GM12878 (cell line): ENCODE measurements around the gene RNF11. TPM values are rescaled to one million over a fixed set of nuclear protein-coding genes. Genes with fewer than 3 reads are reported as not detected.

Experiments used
- ATAC-seq: fragments of 200-7000 bp; cut with Tn5 transposase; 3 replicates; pipeline ENCODE4 v1.9.1; 2020; ENCODE audit warnings: mild to moderate bottlenecking, moderate library complexity
- BruUV-seq: library from RNA; stranded (reverse); fragments of 400-500 nt; replicated peaks from 2 replicates; lab custom pipeline; 2021; lab: Mats Ljungman, UMichigan
- CTCF ChIA-PET: fragments of 300-600 bp; sonication (Branson Sonifier 250); formaldehyde crosslinking; extraction: SDS; loops from one replicate; lab custom pipeline; 2021; ENCODE audit warnings: inconsistent platforms; lab: Yijun Ruan, JAX
- POLR2A ChIA-PET: fragments of 350-600 bp; formaldehyde crosslinking; extraction: SDS; loops from one replicate; lab custom pipeline; 2021; ENCODE audit warnings: inconsistent platforms; lab: Charles Lee
- RAD21 ChIA-PET: fragments of 300-600 bp; sonication (Branson Sonifier 250); formaldehyde crosslinking; loops from one replicate; lab custom pipeline; 2023; ENCODE audit warnings: antibody characterized with exemption; ENCODE audit not compliant: unreplicated experiment; lab: Charles Lee
- SMC1A ChIA-PET: fragments of 300-600 bp; sonication (Branson Sonifier 250); formaldehyde crosslinking; loops from one replicate; lab custom pipeline; 2023; ENCODE audit not compliant: unreplicated experiment, uncharacterized antibody; lab: Charles Lee
- DNase-seq: peaks from one replicate; pipeline ENCODE4 v3.0.0-alpha.2; 2011; ENCODE audit warnings: low read depth, low spot score
- FAIRE-seq: peaks from 3 replicates; lab custom pipeline; 2011; peaks lifted over from hg19 to GRCh38; lab: Jason Lieb, UNC
- H2AFZ ChIP-seq: 2 replicates; pipeline ENCODE4 v1.6.0; 2011; ENCODE audit warnings: low read depth, low read length, control low read depth; ENCODE audit not compliant: control insufficient read depth
- H3K27ac ChIP-seq: 2 replicates; pipeline ENCODE4 v1.5.1; 2011; ENCODE audit warnings: control low read depth; ENCODE audit not compliant: control insufficient read depth, insufficient read depth
- H3K27me3 ChIP-seq, 2 experiments: replicated peaks in 1 of 2; 2 replicates each; pipeline versions ENCODE4 v1.6.0 to v1.6.1; 2011; ENCODE audit warnings: low read length in 1 of 2; ENCODE audit not compliant: control insufficient read depth in 2 of 2, insufficient read depth in 2 of 2
- H3K36me3 ChIP-seq, 2 experiments: 2 replicates each; pipeline ENCODE4 v1.5.1; 2011; ENCODE audit warnings: low read length in 1 of 2; ENCODE audit not compliant: control insufficient read depth in 2 of 2, insufficient read depth in 2 of 2
- H3K4me1 ChIP-seq: 2 replicates; pipeline ENCODE4 v1.6.1; 2011; ENCODE audit warnings: mild to moderate bottlenecking, low read length, moderate library complexity, mixed read lengths; ENCODE audit not compliant: control insufficient read depth, insufficient read depth
- H3K4me2 ChIP-seq: 2 replicates; pipeline ENCODE4 v1.6.0; 2011; ENCODE audit warnings: control low read depth; ENCODE audit not compliant: control insufficient read depth, insufficient read depth
- H3K4me3 ChIP-seq: fragments of 200-600 bp; sonication (generic); 2 replicates; pipeline ENCODE4 v1.5.1; 2016
- H3K79me2 ChIP-seq: 2 replicates; pipeline ENCODE4 v1.6.0; 2011; ENCODE audit warnings: low read length; ENCODE audit not compliant: control insufficient read depth, insufficient read depth
- H3K9ac ChIP-seq: 2 replicates; pipeline ENCODE4 v1.8.0; 2011; ENCODE audit warnings: low read length, control low read depth, mixed read lengths; ENCODE audit not compliant: control insufficient read depth, insufficient read depth
- H3K9me3 ChIP-seq: replicated peaks from 3 replicates; pipeline ENCODE4 v1.5.1; 2011; ENCODE audit warnings: mild to moderate bottlenecking, low read length; ENCODE audit not compliant: control insufficient read depth, insufficient read depth
- H4K20me1 ChIP-seq: 2 replicates; pipeline ENCODE4 v1.6.0; 2011; ENCODE audit not compliant: control insufficient read depth, insufficient read depth
- CBX3 ChIP-seq: fragments of 200-600 bp; sonication (generic); IDR thresholded peaks from 2 replicates; pipeline ENCODE4 v1.6.1; 2016; ENCODE audit warnings: low read depth, borderline replicate concordance
- CHD4 ChIP-seq: fragments of 200-600 bp; sonication (generic); IDR thresholded peaks from 2 replicates; pipeline ENCODE4 v1.6.1; 2016; ENCODE audit warnings: mild to moderate bottlenecking
- HCFC1 ChIP-seq: fragments of 150-350 bp; IDR thresholded peaks from 2 replicates; pipeline ENCODE4 v1.6.1; 2014; ENCODE audit warnings: low read length
- MYB ChIP-seq: fragments of 150-350 bp; IDR thresholded peaks from 2 replicates; pipeline ENCODE4 v1.6.1; 2014; ENCODE audit warnings: mild to moderate bottlenecking, low read depth, low read length, borderline replicate concordance
- STAT1 ChIP-seq: fragments of 450-650 bp; conservative IDR thresholded peaks from 2 replicates; pipeline ENCODE4 v1.6.1; 2014; ENCODE audit warnings: antibody characterized with exemption, mild to moderate bottlenecking
- ZNF217 ChIP-seq: fragments of 450-650 bp; IDR thresholded peaks from 2 replicates; pipeline ENCODE4 v1.6.1; 2017; ENCODE audit warnings: antibody characterized with exemption, mild to moderate bottlenecking
- ZSCAN29 ChIP-seq: fragments of 450-650 bp; IDR thresholded peaks from 2 replicates; pipeline ENCODE4 v1.6.1; 2017; ENCODE audit warnings: mild to moderate bottlenecking, moderate library complexity
- WGBS: methylation state at CpG from one replicate; pipeline ENCODE4 v1.1.6; 2016; ENCODE audit warnings: low lambda C conversion rate; ENCODE audit not compliant: insufficient replicate concordance, insufficient coverage; ENCODE audit errors: missing lambda C conversion rate; 5-methylcytosine and 5-hydroxymethylcytosine counted together
- in situ Hi-C: fragments of 300-500 bp; cut with MboI; formaldehyde crosslinking; loops from 9 replicates; pipeline ENCODE4 v1.14.3; 2018; ENCODE audit warnings: mixed read lengths
- intact Hi-C: fragments of 100-400 bp; cut with micrococcal nuclease; formaldehyde crosslinking; loops from one replicate; pipeline ENCODE4 v1.14.2; 2022; ENCODE audit not compliant: unreplicated experiment
- polyA plus RNA-seq, 11 experiments: library from polyadenylated mRNA; depleted of rRNA in 4 of 11; unstranded in 6 of 11; stranded (reverse) in 5 of 11; fragments of >200 nt; fragmentation: Nextera tagmentation in 4 of 11; fragmentation: Illumina TruSeq in 1 of 11; extraction: Ambion mirVana in 4 of 11; extraction: Trizol in 1 of 11; gene quantifications; 1 replicate in 1 of 11; 2 replicates in 10 of 11; pipeline versions ENCODE4 v1.2.1 to v1.2.3, GENCODE V29; 2011 to 2016; ENCODE audit warnings: inconsistent platforms in 2 of 11, missing spikeins in 2 of 11, low read depth in 1 of 11
- total RNA-seq, 4 experiments: library from RNA; depleted of rRNA in 3 of 4; stranded (reverse); fragments of >200 nt in 3 of 4; fragmentation: Illumina TruSeq in 1 of 4; extraction: Trizol in 1 of 4; gene quantifications; 2 replicates each; pipeline versions ENCODE4 v1.2.1 to v1.2.3, GENCODE V29; 2013 to 2021
- TF ChIP-seq, protein P1 (sequence below): fragments of 450-650 bp; IDR thresholded peaks from 2 replicates; pipeline ENCODE4 v1.6.1; 2018; ENCODE audit warnings: mild to moderate bottlenecking, low read depth, moderate library complexity; ENCODE audit not compliant: partially characterized antibody

RNF11 gene
- total and polyA plus RNA-seq, 10 of the 15 experiments (the other 5 are each of a cell fraction or from before 2014, with no cell fraction given) = 9.5 to 43.6 (median 32.3) TPM

DNA sequence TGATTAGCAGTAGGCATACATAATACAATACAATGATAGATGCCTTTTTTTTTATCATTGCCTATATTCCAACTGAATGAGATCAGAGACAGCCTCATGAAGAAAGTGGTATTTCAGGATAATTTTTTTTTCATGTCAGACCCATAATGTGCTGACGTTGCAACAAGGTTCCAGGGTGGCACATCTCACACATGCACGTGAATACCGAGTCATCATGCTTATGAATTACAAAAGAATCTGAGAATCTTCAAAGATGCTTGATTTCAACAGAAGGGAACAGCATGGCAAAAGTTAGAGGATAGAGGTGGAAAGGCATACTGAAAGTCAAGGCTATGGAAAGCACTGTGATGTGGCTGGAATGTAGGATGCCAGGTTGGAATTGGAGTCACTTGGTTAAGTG lies 5.0 kb upstream of the RNF11 start:
- no peaks in the 10 kb centered on the region for H3K27me3 ChIP-seq
- no peak overlapping the region for H3K9ac ChIP-seq
- DNase-seq = no peak
- H3K9me3 ChIP-seq = no peaks in the 10 kb centered on the region
- H3K4me1 ChIP-seq = peaks cover 21% of the 10 kb centered on the region
- FAIRE-seq = no peak
- intact Hi-C loops = loop anchor here (10.0 kb wide), 1 partner anchor 284 kb away; the partner anchor contains the start of gene EPS15
- in situ Hi-C loops = no loop called here
- no peaks in the 10 kb centered on the region for H4K20me1 ChIP-seq
- H3K4me3 ChIP-seq = no peak overlapping the region
- ChIA-PET CTCF (interaction anchor here (0.6 to 1.7 kb wide), 2 partner anchors 42 to 66 kb away, joined by 6 to 8 read pairs; no protein-coding TSS in a partner anchor), SMC1A (no interaction called here)
- no peaks in the 10 kb centered on the region for H3K36me3 ChIP-seq
- peaks cover under 1% of the 10 kb centered on the region; the same call in 1 of the 2 replicates for H3K79me2 ChIP-seq
- no peak overlapping the region for H3K27ac ChIP-seq
- no TSS peak for BruUV-seq
- no peak overlapping the region for H3K4me2 ChIP-seq
- no peak for TF ChIP-seq STAT1
- TF ChIP-seq CBX3 = no peak
- TF ChIP-seq ZNF217 = no peak
- TF ChIP-seq CHD4 = no peak
- TF ChIP-seq, protein P1, sequence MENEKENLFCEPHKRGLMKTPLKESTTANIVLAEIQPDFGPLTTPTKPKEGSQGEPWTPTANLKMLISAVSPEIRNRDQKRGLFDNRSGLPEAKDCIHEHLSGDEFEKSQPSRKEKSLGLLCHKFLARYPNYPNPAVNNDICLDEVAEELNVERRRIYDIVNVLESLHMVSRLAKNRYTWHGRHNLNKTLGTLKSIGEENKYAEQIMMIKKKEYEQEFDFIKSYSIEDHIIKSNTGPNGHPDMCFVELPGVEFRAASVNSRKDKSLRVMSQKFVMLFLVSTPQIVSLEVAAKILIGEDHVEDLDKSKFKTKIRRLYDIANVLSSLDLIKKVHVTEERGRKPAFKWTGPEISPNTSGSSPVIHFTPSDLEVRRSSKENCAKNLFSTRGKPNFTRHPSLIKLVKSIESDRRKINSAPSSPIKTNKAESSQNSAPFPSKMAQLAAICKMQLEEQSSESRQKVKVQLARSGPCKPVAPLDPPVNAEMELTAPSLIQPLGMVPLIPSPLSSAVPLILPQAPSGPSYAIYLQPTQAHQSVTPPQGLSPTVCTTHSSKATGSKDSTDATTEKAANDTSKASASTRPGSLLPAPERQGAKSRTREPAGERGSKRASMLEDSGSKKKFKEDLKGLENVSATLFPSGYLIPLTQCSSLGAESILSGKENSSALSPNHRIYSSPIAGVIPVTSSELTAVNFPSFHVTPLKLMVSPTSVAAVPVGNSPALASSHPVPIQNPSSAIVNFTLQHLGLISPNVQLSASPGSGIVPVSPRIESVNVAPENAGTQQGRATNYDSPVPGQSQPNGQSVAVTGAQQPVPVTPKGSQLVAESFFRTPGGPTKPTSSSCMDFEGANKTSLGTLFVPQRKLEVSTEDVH = no peak
- TF ChIP-seq MYB = no peak
- no peak for TF ChIP-seq HCFC1
- TF ChIP-seq ZSCAN29 = no peak
- TF ChIP-seq, all 136 proteins: peak for 0
- POLR2A ChIA-PET = no interaction called here
- WGBS = 70% methylated on average over 3 of the region's 3 CpGs
- no peak overlapping the region for H2AFZ ChIP-seq
- RAD21 ChIA-PET = no interaction called here
- no peak for ATAC-seq
